IPS-18c (cell line): ENCODE results near the gene SLC52A1.

Experiments
- H3K4me3 ChIP-seq: 2 replicates; pipeline ENCODE4 v1.7.0; 2013; ENCODE audit warnings: low read depth, mild to moderate bottlenecking, low read length, moderate library complexity; ENCODE audit not compliant: insufficient read depth
- H3K9me3 ChIP-seq: one replicate; pipeline ENCODE4 v1.6.1; 2013; ENCODE audit warnings: mild to moderate bottlenecking, low read length, moderate library complexity; ENCODE audit not compliant: control insufficient read depth, insufficient read depth

The SLC52A1 gene

DNA sequence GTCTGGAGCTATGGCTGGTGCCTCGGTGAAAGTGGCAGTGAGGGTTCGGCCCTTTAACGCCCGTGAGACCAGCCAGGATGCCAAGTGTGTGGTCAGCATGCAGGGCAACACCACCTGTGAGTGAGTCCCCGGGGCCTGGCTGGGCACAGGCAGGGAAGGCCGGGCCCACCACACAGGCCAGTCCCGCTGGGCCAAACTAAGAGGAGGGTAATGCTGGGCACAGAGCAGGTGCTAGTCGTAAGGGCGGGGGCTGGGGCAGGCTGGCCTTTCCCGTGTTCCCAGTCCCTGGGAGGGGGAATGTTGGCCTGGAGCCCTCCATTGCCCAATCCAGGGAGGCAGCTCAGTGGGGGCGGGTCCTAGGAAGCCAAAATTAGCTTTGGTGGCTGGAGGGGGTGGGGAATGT lies 35.0 kb downstream of the SLC52A1 start:
- H3K9me3 ChIP-seq, result no peaks in the 10 kb centered on the region
- H3K4me3 ChIP-seq, result no peak overlapping the region

DNA sequence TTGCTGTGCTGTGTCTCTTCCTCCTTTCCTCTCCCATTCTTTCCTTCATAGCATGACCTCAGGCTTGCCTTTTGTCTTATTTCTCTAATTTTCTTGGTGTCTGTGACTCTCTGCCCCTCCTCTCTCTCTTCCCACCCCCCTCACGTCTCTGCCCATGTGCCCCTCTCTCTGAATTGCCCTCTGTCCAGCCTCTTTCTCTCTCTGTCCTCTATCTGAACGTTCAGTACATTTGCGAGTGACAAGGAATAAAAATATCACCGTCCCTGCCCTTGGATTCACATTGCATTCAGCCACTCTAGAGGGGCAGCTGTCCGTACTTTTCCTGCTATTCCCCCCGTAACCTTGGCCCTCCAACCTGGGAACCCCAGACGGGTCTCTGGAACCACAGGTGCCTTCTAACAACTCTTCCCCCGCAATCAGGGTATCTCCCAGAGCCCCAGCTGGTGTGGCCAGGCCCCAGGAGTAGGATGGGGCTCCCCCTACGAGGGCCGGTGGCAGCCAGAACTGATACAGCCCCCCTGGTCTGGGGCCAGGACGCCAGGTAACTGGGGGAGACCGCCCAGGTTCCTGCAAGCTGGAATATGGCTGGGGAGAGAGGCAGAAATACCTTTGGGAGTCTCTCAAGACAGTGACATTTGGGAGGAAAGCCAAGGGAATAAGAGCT lies 35.7 kb downstream of the SLC52A1 start:
- Histone ChIP-seq H3K9me3 (no peaks in the 10 kb centered on the region), H3K4me3 (peak overlapping the region; percentile 77)

- Histone ChIP-seq H3K4me3 (peak overlapping the region; percentile 77), H3K9me3 (no peaks in the 10 kb centered on the region)
Observed at GRCh38 chr17:4998732-4999429, 36.3 kb downstream of the SLC52A1 start.

GRCh38 chr17:4998027-4998731 lies 37.0 kb downstream of the SLC52A1 start:
- peak overlapping the region; percentile 77 for H3K4me3 ChIP-seq
- H3K9me3 ChIP-seq, result no peaks in the 10 kb centered on the region

- H3K4me3 ChIP-seq, result peak within 1 kb of the TSS; percentile 77
- H3K9me3 ChIP-seq, result no peaks in the 10 kb centered on the region
Observed at GRCh38 chr17:4997302-4998026, 37.8 kb downstream of the SLC52A1 start, which contains the start of the genes INCA1 and KIF1C. INCA1 (minus strand) TSS chr17:4997522; CDS start chr17:4994437, 3,085 bp downstream. KIF1C (plus strand) TSS chr17:4997950; CDS start chr17:5000247, 2,297 bp downstream.

DNA sequence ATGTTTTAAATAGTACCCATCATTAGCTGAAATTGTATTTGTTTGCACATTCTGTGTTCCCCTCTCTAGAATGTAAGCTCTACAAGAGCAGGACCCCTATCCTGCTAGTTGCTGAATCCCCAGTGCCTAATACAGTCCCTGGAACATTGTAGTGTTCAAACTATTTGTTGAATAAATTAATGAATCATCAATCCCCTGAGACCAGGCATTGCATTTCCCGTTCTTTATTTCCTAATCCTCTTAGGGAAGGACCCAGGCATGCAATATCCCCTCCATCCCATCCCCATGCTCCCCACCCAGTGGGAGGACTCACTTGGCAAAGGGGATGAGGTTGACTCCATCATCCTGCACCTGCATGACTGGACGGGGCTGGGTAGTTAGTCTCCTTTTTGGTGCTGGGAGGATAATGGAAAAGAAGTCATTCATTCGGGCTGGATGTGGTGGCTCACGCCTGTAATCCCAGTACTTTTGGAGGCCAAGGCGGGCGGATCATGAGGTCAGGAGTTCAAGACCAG lies 41.1 kb downstream of the SLC52A1 start:
- no peaks in the 10 kb centered on the region for H3K9me3 ChIP-seq
- no peak overlapping the region for H3K4me3 ChIP-seq

GRCh38 chr17:4987767-4988567 lies 47.3 kb downstream of the SLC52A1 start:
- Histone ChIP-seq H3K4me3 (peak overlapping the region; percentile 70), H3K9me3 (no peaks in the 10 kb centered on the region)

DNA sequence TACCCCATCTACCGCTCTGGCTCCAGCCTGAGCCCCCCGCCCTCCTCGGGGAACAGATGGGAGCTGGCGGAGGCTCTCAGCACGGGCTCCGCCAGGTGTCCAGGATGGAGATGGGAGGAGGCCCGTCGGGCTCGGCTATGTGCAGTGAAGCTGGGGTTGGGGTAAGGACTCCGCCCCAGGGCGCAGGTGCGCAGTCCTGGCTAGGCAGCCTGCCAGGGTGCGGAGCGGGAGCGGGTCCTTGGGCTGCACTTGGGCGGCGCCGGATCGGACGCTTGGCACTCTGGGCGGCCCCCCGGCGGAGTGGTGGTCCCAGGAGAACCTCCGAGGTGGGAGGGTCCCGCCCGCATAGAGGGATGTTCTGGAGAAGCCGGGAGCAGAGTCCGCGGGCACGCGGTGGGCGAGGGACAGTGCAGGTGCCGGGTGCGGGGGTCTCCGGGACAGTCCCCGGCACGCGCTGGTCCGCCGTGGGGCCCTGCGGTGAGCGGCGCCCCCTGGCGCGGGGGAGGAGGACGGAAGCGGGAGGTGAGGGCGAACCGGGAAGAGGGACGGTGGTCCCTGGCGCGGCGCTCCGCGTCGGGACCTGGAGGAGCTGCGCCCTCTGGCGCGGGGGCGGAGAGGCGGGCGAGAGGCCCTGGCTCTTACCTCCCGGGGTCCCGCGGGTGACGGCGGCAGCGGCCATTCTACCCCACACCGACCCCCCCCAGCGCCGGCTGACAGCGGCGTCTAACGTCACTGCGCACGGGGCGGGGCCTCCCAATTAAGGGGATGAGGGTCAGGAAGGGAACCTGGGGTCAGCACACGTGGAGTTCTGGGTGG lies 48.1 kb downstream of the SLC52A1 start, which contains the start of gene CAMTA2:
Gene CAMTA2, minus strand, starts transcription at position 725 of the 816 bp plus-strand sequence. CDS start 1,453 bp downstream, outside the sequence.
- peak within 1 kb of the TSS; percentile 70 for H3K4me3 ChIP-seq
- H3K9me3 ChIP-seq, result no peaks in the 10 kb centered on the region

DNA sequence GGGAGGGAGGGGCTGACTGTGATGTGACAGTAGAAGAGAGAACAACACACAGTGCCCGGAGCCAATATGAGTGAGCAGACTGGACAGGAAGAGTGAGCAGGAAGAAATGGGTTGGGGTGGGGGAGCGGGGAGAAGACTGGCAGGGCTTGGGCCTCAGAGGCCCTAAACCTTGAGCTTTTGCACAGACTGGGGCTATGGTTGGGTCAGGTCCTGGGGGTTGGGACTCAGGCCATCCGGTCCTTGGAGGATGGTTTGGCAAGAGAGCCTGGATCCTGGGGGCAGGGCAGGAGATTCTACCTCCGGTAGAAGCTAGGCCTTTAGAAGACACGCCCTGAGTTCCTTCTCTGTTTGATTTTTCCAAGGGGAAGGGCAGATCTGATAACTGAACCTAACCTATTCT lies 48.8 kb downstream of the SLC52A1 start:
- peak overlapping the region; percentile 70 for H3K4me3 ChIP-seq

More for the DNA sequence above, 48.8 kb downstream of the SLC52A1 start:
- H3K9me3 ChIP-seq, result no peaks in the 10 kb centered on the region
